K562 (cell line): ENCODE measurements around the gene CRYAB. TPM values are rescaled to one million over a fixed set of nuclear protein-coding genes. Genes with fewer than 3 reads are reported as not detected.

Source experiments
- ARID1B ChIP-seq: fragments of 450-650 bp; IDR thresholded peaks from 2 replicates; pipeline ENCODE4 v1.6.1; 2016; ENCODE audit warnings: antibody characterized with exemption, mild to moderate bottlenecking, inconsistent platforms
- CAMTA2 ChIP-seq: fragments of 250-450 bp; sonication (Bioruptor Pico); conservative IDR thresholded peaks from 2 replicates; pipeline ENCODE4 v1.5.1; 2022
- CHCHD3 ChIP-seq: fragments of 250-450 bp; sonication (Bioruptor Pico); IDR thresholded peaks from 2 replicates; pipeline ENCODE4 v2.1.2; 2022; ENCODE audit warnings: mild to moderate bottlenecking
- DLX4 ChIP-seq: fragments of 250-450 bp; sonication (Bioruptor Pico); IDR thresholded peaks from 2 replicates; pipeline ENCODE4 v1.6.1; 2021; ENCODE audit warnings: mild to moderate bottlenecking
- EP400 ChIP-seq: fragments of 450-650 bp; IDR thresholded peaks from 2 replicates; pipeline ENCODE4 v1.6.1; 2017; ENCODE audit warnings: antibody characterized with exemption, mild to moderate bottlenecking, moderate library complexity
- GABPB1 ChIP-seq: sonication (generic); formaldehyde crosslinking; IDR thresholded peaks from 2 replicates; pipeline ENCODE4 v1.8.0; 2022; ENCODE audit warnings: mild to moderate bottlenecking, missing genetic modification reagents
- HDAC2 ChIP-seq: fragments of 450-650 bp; IDR thresholded peaks from 2 replicates; pipeline ENCODE4 v1.6.1; 2016; ENCODE audit warnings: mild to moderate bottlenecking
- HIVEP1 ChIP-seq: fragments of 250-450 bp; sonication (Bioruptor Pico); IDR thresholded peaks from 2 replicates; pipeline ENCODE4 v1.4.0; 2020; ENCODE audit warnings: mild to moderate bottlenecking
- KDM5B ChIP-seq: fragments of 200-600 bp; sonication (generic); IDR thresholded peaks from 2 replicates; pipeline ENCODE4 v1.6.1; 2012; ENCODE audit warnings: low read depth, mild to moderate bottlenecking, moderate library complexity, low read length, control low read depth, inconsistent platforms; ENCODE audit not compliant: insufficient replicate concordance
- NEUROD1 ChIP-seq: fragments of 150-350 bp; IDR thresholded peaks from 2 replicates; pipeline ENCODE4 v1.6.1; 2014; ENCODE audit warnings: borderline replicate concordance, low read length, low read depth; ENCODE audit not compliant: partially characterized antibody
- POLR2AphosphoS2 ChIP-seq: IDR thresholded peaks from 2 replicates; pipeline ENCODE4 v1.6.1; 2012; ENCODE audit warnings: low read length, improper control_type of control experiment
- TAF1 ChIP-seq: IDR thresholded peaks from 2 replicates; pipeline ENCODE4 v1.6.1; 2011; ENCODE audit warnings: mild to moderate bottlenecking, low read length, moderate library complexity; ENCODE audit not compliant: insufficient read depth, control insufficient read depth, severe bottlenecking; ENCODE audit errors: extremely low read depth
- TEAD4 ChIP-seq, 2 experiments: sonication (generic) in 1 of 2; formaldehyde crosslinking in 1 of 2; IDR thresholded peaks; 2 replicates each; pipeline versions ENCODE4 v1.6.1 to v1.8.0; 2012 to 2022; ENCODE audit warnings: borderline replicate concordance in 1 of 2, inconsistent platforms in 1 of 2, low read length in 1 of 2, mild to moderate bottlenecking in 1 of 2, missing genetic modification reagents in 1 of 2
- ZBED1 ChIP-seq: IDR thresholded peaks from 2 replicates; pipeline ENCODE4 v1.6.1; 2014
- ZKSCAN3 ChIP-seq: fragments of 250-450 bp; sonication (Bioruptor Pico); IDR thresholded peaks from 2 replicates; pipeline ENCODE4 v1.4.0; 2020
- ZNF121 ChIP-seq: sonication (generic); formaldehyde crosslinking; conservative IDR thresholded peaks from 2 replicates; pipeline ENCODE4 v1.8.0; 2022; ENCODE audit warnings: missing genetic modification reagents
- ZNF174 ChIP-seq: fragments of 250-450 bp; sonication (Bioruptor Pico); IDR thresholded peaks from 2 replicates; pipeline ENCODE4 v1.4.0; 2020; ENCODE audit warnings: mild to moderate bottlenecking
- ZSCAN29 ChIP-seq: fragments of 450-650 bp; IDR thresholded peaks from 2 replicates; pipeline ENCODE4 v1.6.1; 2017
- polyA plus RNA-seq, 8 experiments: library from polyadenylated mRNA; depleted of rRNA in 4 of 8; stranded (reverse) in 5 of 8; unstranded in 3 of 8; fragments of >200 nt; fragmentation: Nextera tagmentation in 2 of 8; fragmentation: Illumina TruSeq in 1 of 8; extraction: Ambion mirVana in 2 of 8; extraction: Trizol in 1 of 8; gene quantifications; 2 replicates each; pipeline versions ENCODE4 v1.2.1 to v1.2.3, GENCODE V29; 2011 to 2014; ENCODE audit warnings: inconsistent platforms in 1 of 8, missing spikeins in 1 of 8
- total RNA-seq, 7 experiments: library from RNA; depleted of rRNA in 6 of 7; stranded (reverse); fragments of >200 nt in 6 of 7; fragmentation: Illumina TruSeq in 2 of 7; extraction: Trizol in 2 of 7; gene quantifications; 2 replicates each; pipeline versions ENCODE4 v1.2.1 to v1.2.3, GENCODE V29; 2011 to 2021; ENCODE audit warnings: low replicate concordance in 1 of 7
- TF ChIP-seq, protein P1 (sequence below): fragments of 250-450 bp; sonication (Bioruptor Pico); IDR thresholded peaks from 2 replicates; pipeline ENCODE4 v1.4.0; 2020; ENCODE audit warnings: mild to moderate bottlenecking, moderate library complexity
- TF ChIP-seq, protein P2 (sequence below): fragments of 250-450 bp; sonication (Bioruptor Pico); IDR thresholded peaks from 2 replicates; pipeline ENCODE4 v1.8.0; 2022; ENCODE audit warnings: inconsistent platforms
- TF ChIP-seq, protein P3 (sequence below): sonication (generic); formaldehyde crosslinking; IDR thresholded peaks from 2 replicates; pipeline ENCODE4 v1.8.1; 2023; ENCODE audit warnings: mild to moderate bottlenecking, missing genetic modification reagents, moderate library complexity

CRYAB gene
- total and polyA plus RNA-seq, 9 of the 15 experiments (the other 6 are each of a cell fraction or from before 2014, with no cell fraction given): 0.83 to 7.5 (median 3.6) TPM

DNA sequence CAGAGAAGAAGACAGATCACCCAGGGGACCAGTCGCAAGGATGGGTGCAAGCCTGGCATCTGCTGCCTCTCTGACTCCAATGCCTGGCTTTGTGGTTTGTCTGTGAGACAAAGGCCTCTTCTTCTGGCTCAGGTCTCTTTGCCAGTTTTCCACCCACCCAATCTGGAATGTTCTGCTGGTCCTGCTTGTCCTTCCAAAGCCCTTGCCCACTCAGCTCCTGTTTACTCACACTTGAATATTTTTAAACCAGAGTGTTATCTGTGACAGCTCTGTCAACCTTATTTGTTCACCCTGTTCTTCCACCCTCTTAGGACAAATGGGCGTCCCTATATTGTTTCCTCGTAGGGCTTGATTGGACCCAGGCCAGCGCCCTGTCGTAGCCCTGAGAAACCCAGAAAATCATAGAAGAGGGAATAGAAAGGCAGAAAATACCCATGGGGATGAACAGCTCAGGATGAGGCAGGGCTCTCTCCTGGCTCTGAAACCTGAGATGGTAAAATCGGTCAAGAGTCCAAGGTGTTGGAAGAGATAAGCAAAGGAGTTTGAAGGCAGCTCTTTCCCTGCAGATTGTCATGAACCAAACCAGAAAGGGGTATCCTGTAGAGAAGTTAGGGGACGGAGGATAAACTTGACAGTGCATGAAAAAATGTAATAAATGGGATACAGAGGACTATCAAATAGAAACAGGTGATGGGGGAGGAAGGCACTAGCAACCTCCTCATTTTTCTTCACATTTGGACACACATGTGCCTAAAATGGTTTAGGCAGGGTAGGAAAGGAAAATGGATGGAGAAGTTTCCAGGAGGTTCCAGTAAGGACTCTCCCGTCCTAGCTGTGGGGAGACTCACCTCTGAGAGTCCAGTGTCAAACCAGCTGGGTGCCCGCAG lies 651 bp downstream of the CRYAB start (continued):
- no peak for TF ChIP-seq TAF1
- no peak for TF ChIP-seq DLX4 (CRISPR knock-in tag)
- TF ChIP-seq, protein P1, sequence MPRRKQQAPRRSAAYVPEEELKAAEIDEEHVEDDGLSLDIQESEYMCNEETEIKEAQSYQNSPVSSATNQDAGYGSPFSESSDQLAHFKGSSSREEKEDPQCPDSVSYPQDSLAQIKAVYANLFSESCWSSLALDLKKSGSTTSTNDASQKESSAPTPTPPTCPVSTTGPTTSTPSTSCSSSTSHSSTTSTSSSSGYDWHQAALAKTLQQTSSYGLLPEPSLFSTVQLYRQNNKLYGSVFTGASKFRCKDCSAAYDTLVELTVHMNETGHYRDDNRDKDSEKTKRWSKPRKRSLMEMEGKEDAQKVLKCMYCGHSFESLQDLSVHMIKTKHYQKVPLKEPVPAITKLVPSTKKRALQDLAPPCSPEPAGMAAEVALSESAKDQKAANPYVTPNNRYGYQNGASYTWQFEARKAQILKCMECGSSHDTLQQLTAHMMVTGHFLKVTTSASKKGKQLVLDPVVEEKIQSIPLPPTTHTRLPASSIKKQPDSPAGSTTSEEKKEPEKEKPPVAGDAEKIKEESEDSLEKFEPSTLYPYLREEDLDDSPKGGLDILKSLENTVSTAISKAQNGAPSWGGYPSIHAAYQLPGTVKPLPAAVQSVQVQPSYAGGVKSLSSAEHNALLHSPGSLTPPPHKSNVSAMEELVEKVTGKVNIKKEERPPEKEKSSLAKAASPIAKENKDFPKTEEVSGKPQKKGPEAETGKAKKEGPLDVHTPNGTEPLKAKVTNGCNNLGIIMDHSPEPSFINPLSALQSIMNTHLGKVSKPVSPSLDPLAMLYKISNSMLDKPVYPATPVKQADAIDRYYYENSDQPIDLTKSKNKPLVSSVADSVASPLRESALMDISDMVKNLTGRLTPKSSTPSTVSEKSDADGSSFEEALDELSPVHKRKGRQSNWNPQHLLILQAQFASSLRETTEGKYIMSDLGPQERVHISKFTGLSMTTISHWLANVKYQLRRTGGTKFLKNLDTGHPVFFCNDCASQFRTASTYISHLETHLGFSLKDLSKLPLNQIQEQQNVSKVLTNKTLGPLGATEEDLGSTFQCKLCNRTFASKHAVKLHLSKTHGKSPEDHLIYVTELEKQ (CRISPR knock-in tag): no peak
- TF ChIP-seq ZKSCAN3 (CRISPR knock-in tag): no peak
- TF ChIP-seq POLR2AphosphoS2: no peak
- TF ChIP-seq, protein P2, sequence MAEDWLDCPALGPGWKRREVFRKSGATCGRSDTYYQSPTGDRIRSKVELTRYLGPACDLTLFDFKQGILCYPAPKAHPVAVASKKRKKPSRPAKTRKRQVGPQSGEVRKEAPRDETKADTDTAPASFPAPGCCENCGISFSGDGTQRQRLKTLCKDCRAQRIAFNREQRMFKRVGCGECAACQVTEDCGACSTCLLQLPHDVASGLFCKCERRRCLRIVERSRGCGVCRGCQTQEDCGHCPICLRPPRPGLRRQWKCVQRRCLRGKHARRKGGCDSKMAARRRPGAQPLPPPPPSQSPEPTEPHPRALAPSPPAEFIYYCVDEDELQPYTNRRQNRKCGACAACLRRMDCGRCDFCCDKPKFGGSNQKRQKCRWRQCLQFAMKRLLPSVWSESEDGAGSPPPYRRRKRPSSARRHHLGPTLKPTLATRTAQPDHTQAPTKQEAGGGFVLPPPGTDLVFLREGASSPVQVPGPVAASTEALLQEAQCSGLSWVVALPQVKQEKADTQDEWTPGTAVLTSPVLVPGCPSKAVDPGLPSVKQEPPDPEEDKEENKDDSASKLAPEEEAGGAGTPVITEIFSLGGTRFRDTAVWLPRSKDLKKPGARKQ (CRISPR knock-in tag): no peak
- TF ChIP-seq HDAC2: no peak
- TF ChIP-seq ZBED1: no peak
- no peak for TF ChIP-seq ZNF121 (CRISPR knock-in tag)
- no peak for TF ChIP-seq CAMTA2 (CRISPR knock-in tag)
- TF ChIP-seq EP400: no peak
- TF ChIP-seq KDM5B: no peak
- TF ChIP-seq NEUROD1: peak; percentile 50
- TF ChIP-seq ZNF174 (CRISPR knock-in tag): no peak
- no peak for TF ChIP-seq HIVEP1 (CRISPR knock-in tag)
- TF ChIP-seq TEAD4 (IDR thresholded peaks at IDR 0.05; ENCODE audit: low read length): peak; percentile 84
- no peak for TF ChIP-seq TEAD4 (CRISPR knock-in tag; IDR thresholded peaks at IDR 0.05; ENCODE audit: borderline replicate concordance)
- TF ChIP-seq, protein P3, sequence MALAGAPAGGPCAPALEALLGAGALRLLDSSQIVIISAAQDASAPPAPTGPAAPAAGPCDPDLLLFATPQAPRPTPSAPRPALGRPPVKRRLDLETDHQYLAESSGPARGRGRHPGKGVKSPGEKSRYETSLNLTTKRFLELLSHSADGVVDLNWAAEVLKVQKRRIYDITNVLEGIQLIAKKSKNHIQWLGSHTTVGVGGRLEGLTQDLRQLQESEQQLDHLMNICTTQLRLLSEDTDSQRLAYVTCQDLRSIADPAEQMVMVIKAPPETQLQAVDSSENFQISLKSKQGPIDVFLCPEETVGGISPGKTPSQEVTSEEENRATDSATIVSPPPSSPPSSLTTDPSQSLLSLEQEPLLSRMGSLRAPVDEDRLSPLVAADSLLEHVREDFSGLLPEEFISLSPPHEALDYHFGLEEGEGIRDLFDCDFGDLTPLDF (CRISPR knock-in tag): no peak
- no peak for TF ChIP-seq CHCHD3
- TF ChIP-seq GABPB1 (CRISPR knock-in tag): peak; percentile 45; the same call in 1 of the 2 replicates
- TF ChIP-seq ZSCAN29: no peak
- TF ChIP-seq ARID1B: peak; percentile 96
